Neural progenitor cell (in vitro differentiated cells): ENCODE results near the gene RASGRP3. TPM values are rescaled to one million over a fixed set of nuclear protein-coding genes. Genes with fewer than 3 reads are reported as not detected.

Source experiments
- DNase-seq: peaks from one replicate; pipeline ENCODE4 v3.0.0-alpha.2; 2016; ENCODE audit warnings: low spot score
- H2AFZ ChIP-seq: fragments of 200-600 bp; sonication (generic); replicated peaks from 2 replicates; pipeline ENCODE4 v1.6.1; 2016; ENCODE audit warnings: antibody characterized with exemption
- H3F3A ChIP-seq: fragments of 200-600 bp; sonication (generic); 2 replicates; pipeline ENCODE4 v1.6.1; 2016; ENCODE audit warnings: antibody characterized with exemption, low read depth
- H3K27ac ChIP-seq: fragments of 200-600 bp; sonication (generic); 2 replicates; pipeline ENCODE4 v1.5.1; 2016; ENCODE audit warnings: mild to moderate bottlenecking
- H3K27me3 ChIP-seq: fragments of 200-600 bp; sonication (generic); 2 replicates; pipeline ENCODE4 v1.6.1; 2016; ENCODE audit warnings: mild to moderate bottlenecking, moderate library complexity
- H3K36me3 ChIP-seq: fragments of 200-600 bp; sonication (generic); 2 replicates; pipeline ENCODE4 v1.5.1; 2016
- H3K4me1 ChIP-seq: fragments of 200-600 bp; sonication (generic); 2 replicates; pipeline ENCODE4 v1.6.1; 2016; ENCODE audit warnings: mixed run types
- H3K4me2 ChIP-seq: fragments of 200-600 bp; sonication (generic); 2 replicates; pipeline ENCODE4 v1.6.1; 2016
- H3K4me3 ChIP-seq: fragments of 200-600 bp; sonication (generic); 2 replicates; pipeline ENCODE4 v1.5.1; 2016
- H3K79me2 ChIP-seq: fragments of 200-600 bp; sonication (generic); 2 replicates; pipeline ENCODE4 v1.6.1; 2016; ENCODE audit warnings: low read depth
- H3K9ac ChIP-seq: fragments of 200-600 bp; sonication (generic); 2 replicates; pipeline ENCODE4 v1.6.1; 2016
- H3K9me3 ChIP-seq: fragments of 200-600 bp; sonication (generic); 2 replicates; pipeline ENCODE4 v1.5.1; 2016; ENCODE audit warnings: low read depth
- H4K20me1 ChIP-seq: fragments of 200-600 bp; sonication (generic); 2 replicates; pipeline ENCODE4 v1.6.1; 2016; ENCODE audit warnings: low read depth
- H3K27ac Mint-ChIP-seq: 3 replicates; pipeline ENCODE4 v1.8.0; 2021; ENCODE audit warnings: mixed read lengths
- H3K27me3 Mint-ChIP-seq: 2 replicates; pipeline ENCODE4 v1.8.0; 2022; ENCODE audit warnings: low read depth, mild to moderate bottlenecking, inconsistent platforms, moderate library complexity, mixed read lengths; ENCODE audit not compliant: insufficient read depth
- H3K36me3 Mint-ChIP-seq: 3 replicates; pipeline ENCODE4 v1.8.0; 2021; ENCODE audit warnings: mixed read lengths
- H3K4me1 Mint-ChIP-seq: 3 replicates; pipeline ENCODE4 v1.8.0; 2021; ENCODE audit warnings: mixed read lengths
- H3K4me3 Mint-ChIP-seq: 3 replicates; pipeline ENCODE4 v1.8.0; 2021; ENCODE audit warnings: mild to moderate bottlenecking, moderate library complexity, mixed read lengths
- H3K9me3 Mint-ChIP-seq: 3 replicates; pipeline ENCODE4 v1.8.0; 2020; ENCODE audit warnings: mixed read lengths
- CTCF ChIP-seq: fragments of 200-600 bp; sonication (generic); IDR thresholded peaks from 2 replicates; pipeline ENCODE4 v1.5.1; 2017; ENCODE audit warnings: antibody characterized with exemption, mild to moderate bottlenecking
- EZH2 ChIP-seq: fragments of 200-600 bp; sonication (generic); IDR thresholded peaks from 2 replicates; pipeline ENCODE4 v1.6.1; 2017; ENCODE audit warnings: antibody characterized with exemption, mild to moderate bottlenecking, moderate library complexity
- EZH2phosphoT487 ChIP-seq: fragments of 200-600 bp; sonication (generic); IDR thresholded peaks from 2 replicates; pipeline ENCODE4 v1.6.1; 2017; ENCODE audit warnings: antibody characterized with exemption
- total RNA-seq: library from RNA; depleted of rRNA; stranded (reverse); fragments of >200 nt; gene quantifications from 2 replicates; pipeline ENCODE4 v1.2.3, GENCODE V29; 2015; ENCODE audit warnings: low replicate concordance

Gene RASGRP3
- total RNA-seq, 1 donor from 2014 or later, result not detected

GRCh38 chr2:33486544-33486943 is 10.1 kb downstream of the RASGRP3 start:
- Histone ChIP-seq H3K4me1 (no peaks in the 10 kb centered on the region), H4K20me1 (no peaks in the 10 kb centered on the region), H3K27ac (no peak overlapping the region), H2AFZ (no peak overlapping the region), H3F3A (no peaks in the 10 kb centered on the region), H3K9ac (no peak overlapping the region), H3K4me2 (no peak overlapping the region), H3K36me3 (no peaks in the 10 kb centered on the region), H3K27me3 (no peaks in the 10 kb centered on the region), H3K79me2 (no peaks in the 10 kb centered on the region), H3K4me3 (no peak overlapping the region), H3K9me3 (peaks cover 10% of the 10 kb centered on the region)
- peaks cover 6% of the 10 kb centered on the region for H3K9me3 Mint-ChIP-seq
- H3K27me3 Mint-ChIP-seq, result no peaks in the 10 kb centered on the region
- DNase-seq, result no peak
- H3K4me1 Mint-ChIP-seq, result no peaks in the 10 kb centered on the region
- TF ChIP-seq EZH2, result no peak
- TF ChIP-seq EZH2phosphoT487, result no peak
- TF ChIP-seq CTCF, result no peak
- H3K27ac Mint-ChIP-seq, result no peak overlapping the region
- H3K36me3 Mint-ChIP-seq, result no peaks in the 10 kb centered on the region
- no peak overlapping the region for H3K4me3 Mint-ChIP-seq

GRCh38 chr2:33488178-33488690 is 11.8 kb downstream of the RASGRP3 start:
- H3K27ac Mint-ChIP-seq, result no peak overlapping the region

GRCh38 chr2:33488715-33489540 is 12.5 kb downstream of the RASGRP3 start:
- Histone ChIP-seq H3K27me3 (no peaks in the 10 kb centered on the region), H3K27ac (no peak overlapping the region), H4K20me1 (no peaks in the 10 kb centered on the region), H3K4me2 (no peak overlapping the region), H2AFZ (no peak overlapping the region), H3K4me1 (no peaks in the 10 kb centered on the region), H3K9me3 (peaks cover 10% of the 10 kb centered on the region), H3K9ac (no peak overlapping the region), H3K36me3 (no peaks in the 10 kb centered on the region), H3F3A (no peaks in the 10 kb centered on the region), H3K4me3 (no peak overlapping the region), H3K79me2 (no peaks in the 10 kb centered on the region)
- H3K4me3 Mint-ChIP-seq, result no peak overlapping the region
- H3K36me3 Mint-ChIP-seq, result no peaks in the 10 kb centered on the region
- peaks cover 6% of the 10 kb centered on the region for H3K9me3 Mint-ChIP-seq
- H3K27ac Mint-ChIP-seq, result no peak overlapping the region
- TF ChIP-seq EZH2phosphoT487 (no peak), EZH2 (no peak), CTCF (no peak)
- H3K4me1 Mint-ChIP-seq, result no peaks in the 10 kb centered on the region
- H3K27me3 Mint-ChIP-seq, result peaks cover 2% of the 10 kb centered on the region
- DNase-seq, result no peak

More at GRCh38 chr2:33488178-33488690, 11.8 kb downstream of the RASGRP3 start:
- Histone ChIP-seq H4K20me1 (no peaks in the 10 kb centered on the region), H3K4me3 (no peak overlapping the region), H3K9me3 (peaks cover 10% of the 10 kb centered on the region), H2AFZ (no peak overlapping the region), H3K4me1 (no peaks in the 10 kb centered on the region), H3K36me3 (no peaks in the 10 kb centered on the region), H3K9ac (no peak overlapping the region), H3K4me2 (no peak overlapping the region), H3F3A (no peaks in the 10 kb centered on the region), H3K27me3 (no peaks in the 10 kb centered on the region), H3K27ac (no peak overlapping the region), H3K79me2 (no peaks in the 10 kb centered on the region)
- Mint-ChIP-seq H3K36me3 (no peaks in the 10 kb centered on the region), H3K27me3 (no peaks in the 10 kb centered on the region), H3K9me3 (peaks cover 6% of the 10 kb centered on the region), H3K4me1 (no peaks in the 10 kb centered on the region), H3K4me3 (no peak overlapping the region)
- DNase-seq, result no peak
- TF ChIP-seq EZH2 (no peak), EZH2phosphoT487 (no peak), CTCF (no peak)
